GM18868 (cell line): ENCODE measurements around the gene ABCC4.

ENCODE experiments used
- ATAC-seq: cut with Tn5 transposase; IDR thresholded peaks from one replicate; pipeline ENCODE4 v1.9.1; 2021; ENCODE audit warnings: mild to moderate bottlenecking, moderate library complexity; ENCODE audit not compliant: unreplicated experiment

ABCC4 gene

GRCh38 chr13:95258619-95259194 lies 42.5 kb downstream of the ABCC4 start:
- no peak for ATAC-seq

GRCh38 chr13:95258098-95258497 lies 43.2 kb downstream of the ABCC4 start:
- no peak for ATAC-seq

DNA sequence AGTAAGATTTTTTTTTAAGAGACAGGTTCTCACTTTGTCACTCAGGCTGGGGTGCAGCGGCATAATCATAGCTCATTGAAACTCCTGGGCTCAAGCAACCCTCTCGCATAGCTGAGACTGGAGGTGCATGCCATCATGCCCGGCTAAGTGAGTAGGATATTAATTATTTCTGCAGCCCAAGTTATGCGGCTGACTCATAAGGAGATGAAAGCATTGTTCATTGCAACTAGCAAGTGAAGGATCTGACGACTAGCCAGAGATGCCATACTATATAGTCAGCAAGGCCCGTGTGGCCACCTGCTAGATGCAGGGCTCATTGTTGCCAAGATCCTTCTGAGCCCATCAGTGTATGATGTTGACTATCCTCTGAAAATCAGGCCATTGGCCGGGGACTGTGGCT lies 45.2 kb downstream of the ABCC4 start:
- no peak for ATAC-seq

DNA sequence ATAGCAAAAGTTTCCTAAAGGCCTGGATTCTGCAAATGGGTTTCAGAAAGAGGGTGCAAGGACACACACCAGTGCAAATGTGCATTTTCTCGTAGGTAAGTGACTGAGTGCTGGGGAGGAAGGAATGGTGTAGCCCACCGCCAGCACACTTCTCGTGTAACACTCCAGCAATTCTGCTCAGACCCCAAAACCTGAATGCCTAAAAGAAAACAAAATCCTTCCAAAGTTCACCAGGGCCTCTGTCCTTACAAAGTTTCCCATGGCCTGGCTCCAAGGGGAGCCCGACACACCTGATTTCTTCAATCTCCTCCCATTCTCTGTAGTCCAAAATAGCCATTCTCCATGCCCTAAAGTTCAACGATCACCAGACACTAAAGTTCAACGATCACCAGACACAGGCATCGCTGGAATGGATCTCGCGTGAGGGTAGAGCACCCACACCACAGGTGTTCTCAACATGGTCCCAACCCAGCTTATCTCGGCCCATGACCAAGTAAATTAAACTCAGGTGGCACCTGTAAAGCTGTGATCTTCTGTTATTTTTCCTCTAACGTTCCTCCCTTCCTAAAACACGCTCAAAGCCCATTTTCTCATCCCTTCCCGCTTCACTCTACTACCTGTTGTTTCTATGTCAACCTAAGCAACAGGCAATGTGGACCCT lies 46.0 kb downstream of the ABCC4 start:
- no peak for ATAC-seq

DNA sequence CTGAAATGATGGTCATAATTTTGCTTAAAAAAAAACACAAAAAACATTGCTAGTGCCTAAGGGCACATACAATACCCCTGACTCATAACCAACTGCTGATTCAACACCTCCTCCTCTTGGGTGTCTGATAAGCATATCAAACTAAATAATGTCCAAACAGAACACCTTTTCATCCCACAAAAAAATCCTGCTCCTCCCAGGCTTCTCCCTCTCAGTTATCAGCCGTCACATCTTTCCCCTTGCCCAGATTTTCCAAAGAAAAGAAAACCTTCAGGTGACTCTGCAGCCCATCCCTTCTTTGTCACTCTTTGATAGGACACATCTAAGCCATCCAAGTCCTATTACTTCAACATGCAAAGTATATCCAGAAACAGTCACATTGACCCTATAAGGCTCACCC lies 46.9 kb downstream of the ABCC4 start:
- ATAC-seq: no peak

- no peak for ATAC-seq
Measured at GRCh38 chr13:95253033-95253432, 48.2 kb downstream of the ABCC4 start.

- peak; percentile 64 for ATAC-seq
Measured at GRCh38 chr13:95251641-95252040, 49.6 kb downstream of the ABCC4 start.

DNA sequence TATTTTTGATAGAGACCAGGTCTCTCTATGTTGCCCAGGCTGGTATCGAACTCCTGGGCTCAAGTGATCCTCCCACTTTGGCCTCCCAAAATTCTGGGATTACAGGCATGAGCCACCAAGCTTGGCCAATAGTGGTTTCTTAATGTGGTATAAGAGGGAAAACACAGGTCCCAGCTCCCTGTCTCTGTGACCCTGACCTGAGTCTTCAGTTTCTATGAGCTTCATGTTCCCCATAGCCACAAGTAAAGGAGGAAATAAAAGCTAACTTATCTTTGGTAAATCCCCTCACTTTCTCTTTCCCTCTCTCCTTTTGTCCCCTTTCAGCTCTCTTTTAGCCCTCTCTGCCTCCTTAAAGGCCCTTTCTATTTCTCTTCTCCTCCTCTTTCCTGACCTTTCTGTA lies 50.3 kb downstream of the ABCC4 start:
- ATAC-seq: peak; percentile 30

DNA sequence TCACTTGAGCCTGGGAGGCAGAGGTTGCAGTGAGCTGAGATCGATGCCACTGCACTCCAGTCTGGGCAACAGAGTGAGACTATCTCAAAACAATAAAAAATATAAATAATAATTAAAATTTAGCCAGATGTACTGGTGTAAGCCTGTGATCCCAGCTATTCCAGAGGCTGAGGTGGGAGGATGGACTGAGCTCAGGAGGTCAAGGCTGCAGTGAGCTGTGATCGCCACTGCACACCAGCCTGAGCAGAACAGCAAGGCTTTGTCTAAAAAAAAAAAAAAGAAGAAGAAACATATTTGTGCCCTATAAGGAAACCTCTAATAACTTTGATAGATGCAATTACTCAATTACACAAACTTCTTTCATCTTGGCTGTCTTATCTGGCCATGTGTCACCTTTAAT lies 52.3 kb downstream of the ABCC4 start:
- ATAC-seq: no peak

DNA sequence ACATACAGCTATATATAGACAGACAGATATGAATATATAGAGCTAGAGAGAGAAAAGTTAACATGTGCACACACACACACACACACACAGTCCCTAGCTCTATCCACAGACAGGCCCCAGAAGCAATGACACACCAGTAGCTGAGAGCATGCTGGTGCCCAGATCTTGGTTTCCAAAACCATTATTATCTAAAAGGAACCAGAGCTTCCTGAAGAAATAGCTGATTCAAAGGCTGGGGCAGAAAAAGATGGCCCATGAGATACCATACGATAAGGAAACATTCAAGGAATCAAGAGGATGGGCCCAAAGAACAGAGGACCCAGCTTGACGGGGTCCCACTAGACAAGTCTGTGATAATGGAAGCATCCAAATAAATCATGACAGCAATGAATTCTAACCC lies 53.4 kb downstream of the ABCC4 start:
- no peak for ATAC-seq

GRCh38 chr13:95247171-95247570 lies 54.1 kb downstream of the ABCC4 start:
- ATAC-seq: no peak

GRCh38 chr13:95246292-95247082 lies 54.8 kb downstream of the ABCC4 start:
- no peak for ATAC-seq

GRCh38 chr13:95245071-95245470 lies 56.2 kb downstream of the ABCC4 start:
- ATAC-seq: peak; percentile 69

- ATAC-seq: no peak
Measured at GRCh38 chr13:95243207-95243606, 58.0 kb downstream of the ABCC4 start.

DNA sequence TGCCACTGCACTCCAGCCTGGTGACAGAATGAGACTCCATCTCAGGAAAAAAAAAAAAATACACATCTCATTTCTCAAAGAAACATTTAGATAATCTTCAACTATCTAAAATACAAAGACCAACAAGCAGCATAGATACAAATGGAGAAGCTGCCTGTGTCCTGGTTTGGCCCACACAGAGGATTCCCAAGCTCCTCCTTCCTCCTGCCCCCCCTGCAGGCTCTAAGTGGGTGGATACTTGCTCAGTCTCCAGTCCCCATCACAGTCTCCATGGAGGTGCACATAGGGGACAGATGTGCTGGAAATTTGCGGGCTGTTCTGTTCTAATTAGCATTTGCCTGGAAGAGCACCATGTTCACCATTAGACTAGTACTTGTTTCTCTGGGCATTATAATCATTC lies 59.9 kb downstream of the ABCC4 start:
- ATAC-seq: no peak

DNA sequence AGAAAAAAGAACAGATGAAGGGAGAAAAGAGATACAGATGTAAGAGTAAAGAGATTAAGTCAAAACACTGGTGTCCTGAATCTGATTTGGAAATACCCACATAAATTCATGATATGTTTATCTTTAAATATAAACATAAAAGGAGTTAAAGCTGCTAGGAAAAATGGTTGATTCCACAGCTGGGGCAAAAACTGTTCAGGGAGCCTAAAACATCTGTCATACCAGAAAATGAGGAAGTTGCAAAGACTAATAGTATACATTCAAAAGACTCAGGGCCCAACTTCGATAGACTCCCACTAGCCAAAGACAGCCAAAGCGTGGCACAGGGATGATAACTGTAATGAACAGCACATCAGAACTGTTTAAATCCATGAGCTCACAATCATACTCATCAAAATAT lies 62.0 kb downstream of the ABCC4 start:
- peak; percentile 75 for ATAC-seq

DNA sequence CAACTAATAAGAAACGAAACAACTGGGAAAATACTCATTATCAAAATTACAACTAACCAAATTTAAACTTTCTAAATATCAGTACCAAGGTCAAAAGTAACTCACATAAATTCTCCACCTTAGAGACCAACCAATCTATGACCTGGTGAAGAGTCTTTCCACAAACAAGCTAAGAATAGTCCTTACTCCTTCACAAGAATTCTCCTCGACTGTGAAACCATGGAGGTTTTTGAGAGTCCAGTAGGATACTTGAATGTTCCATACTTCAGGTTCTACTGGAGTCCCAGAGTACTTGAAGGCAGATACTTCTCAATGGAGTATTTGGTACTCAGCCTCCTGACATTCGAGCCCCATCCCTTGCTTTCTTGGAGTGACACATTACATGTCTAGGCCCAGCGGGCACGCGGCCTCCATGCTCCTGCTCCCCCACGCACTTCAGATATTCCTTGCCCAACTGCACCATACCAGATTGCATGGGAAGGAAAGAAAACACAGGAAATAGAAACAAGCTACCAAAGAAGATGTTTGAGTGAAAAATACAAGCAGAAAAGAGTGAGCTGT lies 63.9 kb downstream of the ABCC4 start:
- no peak for ATAC-seq

DNA sequence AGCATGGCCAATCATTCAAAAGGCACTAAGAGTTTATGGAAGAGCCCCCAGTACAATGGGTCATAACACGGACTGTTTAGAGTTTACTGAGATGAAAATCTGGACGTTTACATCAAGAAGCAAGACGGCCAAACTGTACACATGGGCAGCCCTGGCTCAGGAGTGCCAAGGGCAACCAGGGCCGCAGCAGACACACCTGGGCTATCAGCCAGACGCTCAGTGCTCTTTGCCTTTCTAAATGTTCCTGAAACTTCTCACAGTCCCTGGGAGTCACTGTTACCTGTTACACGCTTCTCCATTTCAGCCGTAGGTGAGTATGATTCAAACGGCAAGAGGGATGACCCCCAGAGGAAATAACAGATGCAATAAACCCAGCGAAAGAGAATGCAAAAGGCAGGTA lies 64.5 kb downstream of the ABCC4 start:
- no peak for ATAC-seq

DNA sequence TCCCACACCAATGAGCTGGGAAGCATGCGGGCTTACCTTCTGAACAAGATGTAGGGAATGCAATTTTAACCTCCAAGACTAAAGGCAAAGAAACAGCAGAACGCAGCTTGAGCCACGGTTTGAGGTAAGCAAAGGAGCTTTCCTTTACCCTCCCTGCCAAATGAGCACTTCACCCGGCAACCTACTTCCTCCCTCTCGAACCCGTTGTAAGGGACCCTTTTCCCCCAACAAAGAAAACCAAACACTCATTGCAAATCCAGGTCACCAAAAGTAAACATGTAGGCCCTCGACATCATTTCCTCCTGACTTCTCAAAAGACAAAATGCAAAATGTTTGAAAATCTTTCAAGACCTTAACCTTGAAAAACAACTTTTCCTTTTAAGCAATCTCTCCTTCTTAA lies 65.3 kb downstream of the ABCC4 start:
- no peak for ATAC-seq

GRCh38 chr13:95235199-95235756 lies 66.0 kb downstream of the ABCC4 start:
- no peak for ATAC-seq

- peak; percentile 88 for ATAC-seq
Measured at GRCh38 chr13:95234242-95234641, 67.0 kb downstream of the ABCC4 start.
